Naive thymus-derived CD4-positive, alpha-beta T cell (primary cell): ENCODE measurements around the gene MSANTD4. TPM values are rescaled to one million over a fixed set of nuclear protein-coding genes. Genes with fewer than 3 reads are reported as not detected.
A peak's percentile ranks its signal among the peaks of the same experiment; 100 is the strongest.

Experiments used
- ATAC-seq: fragments of 150-1000 bp; cut with Tn5 transposase; 2 replicates; pipeline ENCODE4 v1.10.0; 2021; ENCODE audit warnings: mild to moderate bottlenecking, moderate library complexity
- CTCF ChIA-PET: fragments of 350-600 bp; sonication (Branson Sonifier 250); formaldehyde crosslinking; loops from one replicate; lab custom pipeline; 2021; ENCODE audit warnings: antibody characterized with exemption; lab: Charles Lee
- POLR2A ChIA-PET: fragments of 350-600 bp; sonication (Branson Sonifier 250); formaldehyde crosslinking; loops from one replicate; lab custom pipeline; 2021; ENCODE audit warnings: antibody characterized with exemption, inconsistent platforms; lab: Charles Lee
- DNase-seq, 9 donors: peaks; one replicate each; pipeline versions ENCODE4 v3.0.0 to v3.0.0-alpha.2; 2020 to 2022; ENCODE audit warnings: mixed read lengths in 1 of 9
- H3K27ac ChIP-seq: one replicate; pipeline ENCODE4 v1.7.0; 2013; ENCODE audit warnings: mild to moderate bottlenecking, low read depth, low read length, moderate library complexity
- H3K27me3 ChIP-seq, 2 donors: one replicate each; pipeline ENCODE4 v1.7.0; 2013; ENCODE audit warnings: low read length in 2 of 2, mild to moderate bottlenecking in 2 of 2, moderate library complexity in 2 of 2; ENCODE audit not compliant: control insufficient read depth in 2 of 2, insufficient read depth in 2 of 2
- H3K36me3 ChIP-seq, 3 experiments: 1 replicate in 2 of 3; 2 replicates in 1 of 3; pipeline ENCODE4 v1.7.0; 2013; ENCODE audit warnings: low read length in 3 of 3, mild to moderate bottlenecking in 3 of 3, moderate library complexity in 1 of 3; ENCODE audit not compliant: insufficient read depth in 3 of 3, control insufficient read depth in 2 of 3
- H3K4me1 ChIP-seq, 2 donors: one replicate each; pipeline ENCODE4 v1.7.0; 2013; ENCODE audit warnings: low read length in 2 of 2, mild to moderate bottlenecking in 2 of 2, moderate library complexity in 1 of 2; ENCODE audit not compliant: control insufficient read depth in 2 of 2, insufficient read depth in 2 of 2
- H3K4me3 ChIP-seq: 2 replicates; pipeline ENCODE4 v1.7.0; 2013; ENCODE audit warnings: mild to moderate bottlenecking, low read length
- H3K9me3 ChIP-seq, 3 experiments: 1 replicate in 2 of 3; 2 replicates in 1 of 3; pipeline ENCODE4 v1.7.0; 2013; ENCODE audit warnings: low read length in 3 of 3; ENCODE audit not compliant: control insufficient read depth in 2 of 3
- H3K27ac Mint-ChIP-seq, 9 donors: one replicate each; pipeline ENCODE4 v1.8.0; 2020 to 2022; ENCODE audit warnings: mixed read lengths in 9 of 9, mild to moderate bottlenecking in 8 of 9, moderate library complexity in 5 of 9, inconsistent platforms in 2 of 9
- H3K27me3 Mint-ChIP-seq, 5 donors: one replicate each; pipeline ENCODE4 v1.8.0; 2021 to 2022; ENCODE audit warnings: mixed read lengths in 5 of 5, mild to moderate bottlenecking in 1 of 5
- H3K36me3 Mint-ChIP-seq, 5 donors: one replicate each; pipeline ENCODE4 v1.8.0; 2020 to 2022; ENCODE audit warnings: mixed read lengths in 5 of 5, mild to moderate bottlenecking in 3 of 5, inconsistent platforms in 1 of 5
- H3K4me1 Mint-ChIP-seq, 7 donors: one replicate each; pipeline ENCODE4 v1.8.0; 2020 to 2022; ENCODE audit warnings: mixed read lengths in 7 of 7, mild to moderate bottlenecking in 3 of 7, inconsistent platforms in 1 of 7
- H3K4me3 Mint-ChIP-seq, 10 donors: one replicate each; pipeline ENCODE4 v1.8.0; 2020 to 2022; ENCODE audit warnings: mild to moderate bottlenecking in 10 of 10, mixed read lengths in 10 of 10, moderate library complexity in 6 of 10, inconsistent platforms in 2 of 10
- H3K9me3 Mint-ChIP-seq, 11 donors: one replicate each; pipeline ENCODE4 v1.8.0; 2020 to 2022; ENCODE audit warnings: mixed read lengths in 11 of 11, mild to moderate bottlenecking in 4 of 11, inconsistent platforms in 1 of 11, moderate library complexity in 1 of 11
- intact Hi-C, 2 donors: fragments of 100-400 bp; cut with micrococcal nuclease; formaldehyde crosslinking; loops; one replicate each; pipeline ENCODE4 v1.15.1; 2023
- polyA plus RNA-seq, 2 donors: library from polyadenylated mRNA; unstranded; fragments of 300-500 nt; fragmentation: Illumina TruSeq; gene quantifications; one replicate each; pipeline ENCODE4 v1.2.3, GENCODE V29; 2021
- total RNA-seq, 6 experiments: library from RNA in 5 of 6; stranded (reverse) in 5 of 6; gene quantifications; 1 replicate in 5 of 6; 2 replicates in 1 of 6; pipeline ENCODE4 v1.2.3 and lab custom pipeline; 2021 to 2026

Gene MSANTD4
- total RNA-seq (10 to 100 TPM in 3 of 5 experiments, 1 to 10 TPM in 2; 4.7 to 18.7 (median 15.3) TPM), polyA plus RNA-seq (1 to 10 TPM; 3.9 to 7.8 TPM), total RNA-seq (lab: John Stamatoyannopoulos, UW) (15.5 reads per million, percentile 45 among the genes with 10 or more reads in this experiment)

- ChIA-PET POLR2A (interaction anchor here (0.7 kb wide), 1 partner anchor 55 kb away, joined by 5 read pairs; the partner anchor contains the start of genes AASDHPPT and KBTBD3), CTCF (no interaction called here)
- peak within 1 kb of the TSS; percentile 91 to 99 (median 94) for H3K4me3 Mint-ChIP-seq
- Histone ChIP-seq H3K27ac (peak within 1 kb of the TSS; percentile 66), H3K36me3 (no peaks in the 10 kb centered on the region), H3K9me3 (no peaks in the 10 kb centered on the region), H3K4me3 (peak within 1 kb of the TSS; percentile 82), H3K27me3 (no peaks in the 10 kb centered on the region), H3K4me1 (peaks cover 10 to 20% of the 10 kb centered on the region in 2 donors)
- peak; percentile 98 for ATAC-seq
- intact Hi-C loops, result loop anchor here (1.0 to 10.0 kb wide), 9 partner anchors 55 to 1987 kb away; partner anchors contain the start of genes AASDHPPT (in 2 of the 2), ALKBH8 (in 2 of the 2), CWF19L2 (in 2 of the 2) and KBTBD3 (in 2 of the 2)
- peaks cover 34 to 60% (median 49%) of the 10 kb centered on the region in 7 donors for H3K4me1 Mint-ChIP-seq
- H3K27me3 Mint-ChIP-seq, result peaks cover 0 to 13% (median 6%) of the 10 kb centered on the region in 5 donors
- DNase-seq, result peak; percentile 89 to 97 (median 95)
- peaks cover 3 to 12% (median 3%) of the 10 kb centered on the region in 11 donors for H3K9me3 Mint-ChIP-seq
- peaks cover 4 to 16% (median 11%) of the 10 kb centered on the region in 5 donors for H3K36me3 Mint-ChIP-seq
- peak within 1 kb of the TSS; percentile 82 to 96 (median 89) for H3K27ac Mint-ChIP-seq
These were observed at the start of gene MSANTD4 for GRCh38 chr11:106021967-106022794. MSANTD4 (minus strand) TSS chr11:106022240; CDS start chr11:106010917, 11,323 bp downstream.

GRCh38 chr11:106070606-106071005 is 48.6 kb upstream of the MSANTD4 start:
- no peak for ATAC-seq
- Mint-ChIP-seq H3K27me3 (no peaks in the 10 kb centered on the region), H3K27ac (no peak overlapping the region), H3K9me3 (no peaks in the 10 kb centered on the region), H3K36me3 (peaks cover 5 to 33% (median 14%) of the 10 kb centered on the region in 5 donors), H3K4me3 (no peak overlapping the region), H3K4me1 (peaks cover 11 to 42% (median 29%) of the 10 kb centered on the region in 7 donors)
- Histone ChIP-seq H3K4me1 (peaks cover 1 to 3% of the 10 kb centered on the region in 2 donors), H3K36me3 (no peaks in the 10 kb centered on the region), H3K9me3 (no peaks in the 10 kb centered on the region), H3K4me3 (no peak overlapping the region), H3K27ac (no peak overlapping the region), H3K27me3 (no peaks in the 10 kb centered on the region)
- intact Hi-C loops, result loop anchor here (10.0 kb wide), 2 partner anchors 1026 to 1494 kb away; partner anchors contain the start of genes CARD16 (in 2 of the 2) and ALKBH8 (in 1 of the 2)
- ChIA-PET POLR2A (no interaction called here), CTCF (interaction anchor here (0.5 to 1.7 kb wide), 2 partner anchors 14 to 1823 kb away, joined by 4 read pairs; no protein-coding TSS in a partner anchor)
- no peak for DNase-seq

DNA sequence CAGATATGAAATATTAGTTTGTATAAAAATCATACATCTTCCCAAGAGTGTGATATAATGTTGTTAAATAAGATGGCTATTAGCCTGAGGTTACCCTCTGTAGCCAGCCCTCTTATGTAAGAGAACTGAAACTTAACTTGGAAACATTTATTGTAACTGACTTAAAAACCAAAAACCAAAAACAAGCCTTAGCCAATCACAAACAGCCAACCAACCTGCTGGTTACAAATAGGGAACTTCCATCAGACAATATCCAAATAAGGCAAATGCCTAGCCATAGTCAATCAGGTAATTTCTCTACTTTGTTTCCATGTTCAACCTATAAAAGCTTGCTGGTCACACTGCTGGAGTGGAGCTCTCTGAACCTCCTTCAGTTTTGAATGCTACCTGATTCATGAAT is 41.0 kb upstream of the MSANTD4 start:
- H3K9me3 Mint-ChIP-seq, result no peaks in the 10 kb centered on the region
- Histone ChIP-seq H3K27ac (no peak overlapping the region), H3K36me3 (no peaks in the 10 kb centered on the region), H3K9me3 (no peaks in the 10 kb centered on the region), H3K4me1 (no peaks in the 10 kb centered on the region), H3K27me3 (no peaks in the 10 kb centered on the region), H3K4me3 (no peak overlapping the region)
- H3K27me3 Mint-ChIP-seq, result no peaks in the 10 kb centered on the region
- peaks cover 4 to 14% (median 10%) of the 10 kb centered on the region in 7 donors for H3K4me1 Mint-ChIP-seq
- DNase-seq, result no peak
- H3K36me3 Mint-ChIP-seq, result peaks cover 4 to 38% (median 18%) of the 10 kb centered on the region in 5 donors
- H3K4me3 Mint-ChIP-seq, result no peak overlapping the region
- no peak for ATAC-seq
- intact Hi-C loops, result no loop called here
- ChIA-PET CTCF (no interaction called here), POLR2A (no interaction called here)
- H3K27ac Mint-ChIP-seq, result no peak overlapping the region

DNA sequence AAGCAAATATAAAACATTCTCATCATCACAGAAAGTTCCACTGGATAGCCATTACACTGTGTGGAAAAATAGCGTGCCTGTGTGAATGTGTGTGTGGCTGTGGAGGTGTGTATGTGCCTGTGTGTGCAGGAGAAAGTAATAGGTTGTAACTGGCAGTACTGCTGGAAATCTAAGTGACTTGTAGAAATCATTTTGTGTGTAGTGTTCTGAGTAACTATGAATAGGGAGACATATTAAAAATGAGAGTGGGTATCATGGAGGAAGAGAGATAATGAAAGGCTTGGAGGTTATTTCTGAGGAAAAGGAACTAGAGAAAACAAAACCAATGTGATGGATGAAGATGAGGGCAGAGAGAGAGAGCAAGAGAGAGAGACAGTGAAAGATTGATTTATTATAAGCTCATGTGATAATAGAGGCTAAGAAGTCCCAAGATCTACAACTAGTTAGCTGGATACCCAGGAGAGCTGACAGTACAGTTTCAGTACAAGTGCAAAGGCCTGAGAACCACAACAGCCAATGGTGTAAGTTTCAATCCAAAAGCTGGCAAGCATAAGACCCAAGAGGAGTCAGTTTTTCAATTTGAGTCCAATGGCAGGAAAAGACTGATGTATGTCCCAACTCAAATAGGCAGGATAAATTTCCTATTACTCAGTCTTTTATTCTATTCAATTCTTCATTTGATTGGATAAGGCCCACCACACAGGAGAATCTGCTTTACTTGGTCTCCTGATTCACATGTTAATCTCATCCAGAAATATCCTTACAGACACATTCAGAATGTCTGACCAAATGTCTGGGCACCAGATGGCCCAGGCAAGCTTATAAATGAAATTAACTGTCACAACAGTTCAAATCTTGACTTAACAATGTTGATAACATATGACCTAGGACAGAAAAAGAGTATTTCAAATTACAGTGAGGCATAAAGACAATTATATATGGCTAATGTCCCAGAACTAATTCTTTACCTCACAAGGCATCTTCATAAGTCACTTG is 40.2 kb upstream of the MSANTD4 start:
- H3K27ac ChIP-seq, result no peak overlapping the region
- no peaks in the 10 kb centered on the region for H3K9me3 ChIP-seq
- no peaks in the 10 kb centered on the region for H3K4me1 ChIP-seq
- no peak overlapping the region for H3K4me3 ChIP-seq
- H3K27me3 Mint-ChIP-seq, result no peaks in the 10 kb centered on the region
- peak overlapping the region in 1 of 9 donors; percentile 13 for H3K27ac Mint-ChIP-seq
- ChIA-PET POLR2A (no interaction called here), CTCF (interaction anchor here (0.7 kb wide), 1 partner anchor 15 kb away, joined by 3 read pairs; the partner anchor contains the start of genes AASDHPPT and KBTBD3)
- no peaks in the 10 kb centered on the region for H3K27me3 ChIP-seq
- H3K36me3 ChIP-seq, result no peaks in the 10 kb centered on the region
- no peak overlapping the region for H3K4me3 Mint-ChIP-seq
- DNase-seq (no peak), ATAC-seq (no peak)
- peaks cover 4 to 38% (median 21%) of the 10 kb centered on the region in 5 donors for H3K36me3 Mint-ChIP-seq
- no peaks in the 10 kb centered on the region for H3K9me3 Mint-ChIP-seq
- peaks cover 5 to 14% (median 10%) of the 10 kb centered on the region in 7 donors for H3K4me1 Mint-ChIP-seq
- intact Hi-C loops, result no loop called here

DNA sequence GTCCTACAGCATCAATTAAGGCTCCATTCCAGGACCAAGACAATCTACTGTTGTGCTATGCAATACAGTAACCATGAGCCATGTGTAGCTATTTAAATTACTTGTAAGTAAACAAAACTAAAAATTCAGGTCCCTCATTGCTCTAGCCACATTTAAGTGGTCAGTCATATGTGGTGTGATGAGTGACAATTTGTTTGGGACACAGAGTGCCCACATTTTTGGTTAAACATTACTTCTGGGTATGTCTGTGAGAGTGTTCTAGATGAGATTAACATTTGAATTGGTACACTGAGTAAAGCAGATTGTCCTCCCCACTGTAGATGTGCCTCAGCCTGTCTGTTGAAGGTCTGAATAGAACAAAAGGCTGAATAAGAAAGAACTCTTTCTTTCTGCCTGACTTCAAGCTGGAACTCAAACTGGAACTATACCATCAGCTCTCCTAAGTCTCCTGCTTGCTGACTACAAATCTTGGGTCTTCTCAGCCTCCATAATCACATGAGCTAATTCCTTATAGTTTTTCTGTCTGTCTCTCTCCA is 39.3 kb upstream of the MSANTD4 start:
- ChIA-PET POLR2A (interaction anchor here (0.5 kb wide), 1 partner anchor 1707 kb away, joined by 3 read pairs; no protein-coding TSS in a partner anchor), CTCF (no interaction called here)
- no peak overlapping the region for H3K27ac Mint-ChIP-seq

More for the DNA sequence above, 39.3 kb upstream of the MSANTD4 start:
- peaks cover 5 to 16% (median 10%) of the 10 kb centered on the region in 7 donors for H3K4me1 Mint-ChIP-seq
- no peaks in the 10 kb centered on the region for H3K9me3 ChIP-seq
- H3K36me3 ChIP-seq, result no peaks in the 10 kb centered on the region
- intact Hi-C loops, result no loop called here
- H3K4me3 Mint-ChIP-seq, result no peak overlapping the region
- H3K4me3 ChIP-seq, result no peak overlapping the region
- DNase-seq (no peak), ATAC-seq (no peak)
- no peaks in the 10 kb centered on the region for H3K4me1 ChIP-seq
- H3K27me3 Mint-ChIP-seq, result no peaks in the 10 kb centered on the region
- no peaks in the 10 kb centered on the region for H3K9me3 Mint-ChIP-seq
- H3K27ac ChIP-seq, result no peak overlapping the region
- no peaks in the 10 kb centered on the region for H3K27me3 ChIP-seq
- peaks cover 4 to 40% (median 20%) of the 10 kb centered on the region in 5 donors for H3K36me3 Mint-ChIP-seq
